Right cardiac atrium (tissue), 5 donors: ENCODE results near the gene SETD3. TPM values are rescaled to one million over a fixed set of nuclear protein-coding genes. Genes with fewer than 3 reads are reported as not detected.

Experiments
- ATAC-seq, 2 donors: fragments of 200-7000 bp; cut with Tn5 transposase; one replicate each; pipeline versions ENCODE4 v1.8.0 to v1.9.1; 2020; ENCODE audit warnings: moderate library complexity in 2 of 2, mild to moderate bottlenecking in 1 of 2
- DNase-seq, 3 donors: peaks; one replicate each; pipeline ENCODE4 v3.0.0-alpha.2; 2020
- H3K27ac ChIP-seq: one replicate; pipeline ENCODE4 v1.5.1; 2013; ENCODE audit warnings: mild to moderate bottlenecking, low read length, control low read depth, moderate library complexity
- H3K27me3 ChIP-seq: one replicate; pipeline ENCODE4 v1.6.1; 2013; ENCODE audit not compliant: control insufficient read depth, insufficient read depth
- H3K4me1 ChIP-seq: one replicate; pipeline ENCODE4 v1.6.1; 2013; ENCODE audit warnings: low read length; ENCODE audit not compliant: control insufficient read depth, insufficient read depth
- H3K4me3 ChIP-seq: one replicate; pipeline ENCODE4 v1.5.1; 2013; ENCODE audit warnings: low read length, control low read depth
- H3K9me3 ChIP-seq: one replicate; pipeline ENCODE4 v1.6.1; 2013; ENCODE audit warnings: low read length; ENCODE audit not compliant: control insufficient read depth
- WGBS: extraction: QIAGEN DNeasy Blood & Tissue Kit; methylation state at CpG from one replicate; pipeline ENCODE4 v1.1.7; 2013; 5-methylcytosine and 5-hydroxymethylcytosine counted together
- intact Hi-C, 4 donors: fragments of 100-400 bp; cut with DNase I; formaldehyde crosslinking; loops; one replicate each; pipeline versions ENCODE4 v1.11.0 to v1.14.0; 2022 to 2023
- polyA plus RNA-seq: library from polyadenylated mRNA; stranded (reverse); fragments of 200-250 nt; gene quantifications from one replicate; pipeline ENCODE4 v1.2.3, GENCODE V29; 2013
- total RNA-seq, 4 donors: library from RNA; stranded (reverse); fragmentation: NEBNext Ultra II Directional; extraction: Animal tissue kit (Norgen Biotek cat#: 25700); gene quantifications; one replicate each; pipeline ENCODE4 v1.2.1, GENCODE V29; 2021
- donor health status: healthy with polysubstance abuse.
- donor health status: DM: no; HTN: yes; CAD: no.
- donor health status: DM: no; HTN: no; CAD: no.
- donor health status: DM: no; HTN: yes; CAD: no; lungs with severe emphysema.
- donor health status: DM: yes; HTN: yes; CAD: no.

The SETD3 gene
- total and polyA plus RNA-seq, 5 donors = 65.4 to 127 (median 106) TPM

DNA sequence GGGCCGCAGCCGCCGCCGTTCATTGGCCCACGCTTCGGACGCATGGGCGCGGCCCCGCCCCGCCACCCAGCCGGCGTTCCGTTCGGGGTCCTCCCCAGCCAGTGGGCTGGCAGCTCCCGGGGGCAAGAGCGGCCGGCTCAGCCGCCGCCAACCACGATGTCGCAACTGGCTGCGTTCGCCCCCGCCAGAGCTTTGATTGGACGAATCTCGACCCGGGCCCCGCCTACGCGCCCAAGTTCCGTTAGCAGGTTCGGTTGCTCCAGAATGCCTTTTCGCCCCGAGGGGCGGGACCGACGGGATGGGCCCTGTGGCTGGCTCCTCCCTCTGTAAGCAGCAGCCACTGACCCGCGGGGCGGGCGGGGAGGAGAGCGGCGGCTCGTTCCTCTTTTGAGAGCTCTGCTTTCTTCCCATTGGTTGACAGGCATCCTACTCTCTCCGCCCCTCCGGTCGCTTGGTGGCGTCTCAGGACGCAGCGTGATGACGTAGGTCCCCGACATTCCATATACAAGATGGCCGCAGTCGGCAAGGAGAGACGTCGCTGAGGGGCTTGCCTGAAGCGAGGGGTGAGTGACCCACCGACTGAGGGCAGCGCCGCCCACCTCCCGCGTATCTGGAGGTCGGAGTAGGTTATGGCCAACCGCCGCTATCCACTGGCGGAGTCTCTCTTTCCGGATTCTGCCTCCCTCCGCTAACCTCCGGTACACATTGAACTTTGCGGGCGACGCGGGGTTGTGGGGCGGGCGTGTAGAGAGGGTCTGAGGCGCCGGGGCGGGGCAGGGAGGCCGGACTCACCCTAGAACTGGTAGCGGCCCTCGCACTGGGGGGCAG lies 472 bp upstream of the SETD3 start, which contains the start of gene CCNK:
TSS of gene CCNK (plus strand) at position 493 of the 828 bp plus-strand sequence. CDS start 11,269 bp downstream, outside the sequence.
- WGBS = under 1% methylated on average over 82 of the region's 82 CpGs
- peak within 1 kb of the TSS; percentile 91 for H3K27ac ChIP-seq
- H3K9me3 ChIP-seq = no peaks in the 10 kb centered on the region
- no peaks in the 10 kb centered on the region for H3K27me3 ChIP-seq
- H3K4me3 ChIP-seq = peak within 1 kb of the TSS; percentile 93
- peak; percentile 97 for ATAC-seq
- DNase-seq = peak; percentile 100
- intact Hi-C loops = no loop called here
- H3K4me1 ChIP-seq = peaks cover under 1% of the 10 kb centered on the region

DNA sequence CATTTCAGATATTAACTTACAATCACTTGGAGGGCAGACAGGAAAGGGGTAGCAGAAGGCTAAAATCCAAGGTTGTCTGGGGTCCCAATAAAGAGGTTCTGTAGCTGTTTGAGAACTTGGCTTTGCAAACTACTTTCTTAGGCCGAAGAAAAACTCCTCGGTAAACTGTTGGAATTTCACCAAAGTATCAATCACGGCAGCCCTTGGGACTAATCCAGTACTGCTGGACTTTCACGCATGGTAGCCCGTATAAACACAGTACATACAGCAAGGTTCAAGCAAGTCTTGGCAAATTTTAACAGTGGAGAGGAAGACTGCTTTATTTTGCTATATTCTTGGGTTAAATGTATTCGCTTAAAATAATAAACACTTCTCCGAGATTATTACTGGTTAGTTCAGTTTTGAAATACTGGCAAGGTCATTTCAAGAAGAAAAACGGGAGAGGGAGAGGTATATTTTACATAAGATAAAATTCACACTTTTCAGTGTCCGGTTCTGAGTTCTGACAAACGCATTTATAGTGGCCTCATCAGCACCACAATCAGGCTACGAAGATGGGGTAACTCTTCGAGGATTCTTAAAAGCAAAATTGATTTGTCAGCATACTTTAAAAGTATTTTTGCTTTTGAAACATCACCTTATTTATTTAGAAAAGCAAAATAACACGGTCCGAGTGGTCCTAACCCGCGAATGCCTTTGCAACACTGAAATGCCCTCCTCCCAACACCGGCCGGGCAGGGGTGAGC lies 1.3 kb downstream of the SETD3 start:
- Histone ChIP-seq H3K9me3 (no peaks in the 10 kb centered on the region), H3K4me3 (peak overlapping the region; percentile 93), H3K4me1 (peaks cover 4% of the 10 kb centered on the region), H3K27me3 (no peaks in the 10 kb centered on the region), H3K27ac (peak overlapping the region; percentile 91)
- WGBS = 9% methylated on average over 18 of the region's 18 CpGs
- intact Hi-C loops = no loop called here
- ATAC-seq (no peak), DNase-seq (no peak)

DNA sequence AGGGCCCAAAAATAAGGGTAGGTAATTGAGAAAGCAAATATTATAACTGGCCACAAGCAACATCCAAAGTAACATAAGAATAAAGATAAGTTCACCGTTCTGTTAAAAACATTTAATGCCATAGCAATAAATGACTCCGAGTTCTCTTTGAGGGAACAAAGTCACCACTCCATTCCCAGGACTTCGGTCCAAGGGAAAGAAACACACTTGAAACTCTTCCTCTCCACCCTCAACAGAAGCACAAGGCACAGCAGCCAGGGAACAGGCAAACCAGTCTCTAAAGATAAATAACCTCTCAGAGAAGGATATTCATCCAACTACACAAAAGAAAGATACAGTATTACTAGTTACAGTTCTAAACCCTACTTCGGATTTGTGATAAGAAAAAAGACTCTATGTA lies 2.5 kb downstream of the SETD3 start:
- no peak overlapping the region for H3K4me3 ChIP-seq
- ATAC-seq = no peak

DNA sequence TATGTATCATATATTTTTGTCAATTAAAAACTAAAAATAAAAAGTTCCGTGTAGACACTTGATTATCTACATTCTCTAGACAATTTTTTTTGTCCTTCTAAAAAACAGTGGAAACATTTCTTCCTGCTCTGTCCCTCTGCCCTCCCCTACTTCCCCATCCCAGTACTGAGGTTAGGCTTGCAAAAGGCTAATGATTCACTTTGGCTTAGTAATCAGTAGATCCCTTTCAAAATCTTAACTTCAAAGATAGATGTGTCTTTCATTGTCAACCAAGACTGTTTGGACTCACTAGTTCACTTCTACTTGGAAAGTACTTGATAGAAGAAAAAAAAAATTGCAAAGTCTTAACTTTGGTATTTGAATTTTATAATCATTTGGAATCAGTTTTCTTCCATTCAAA lies 3.8 kb downstream of the SETD3 start:
- H3K4me3 ChIP-seq = no peak overlapping the region
- 35% methylated on average over 1 of the region's 1 CpG for WGBS
- ATAC-seq (no peak), DNase-seq (no peak)
- no peaks in the 10 kb centered on the region for H3K27me3 ChIP-seq
- H3K4me1 ChIP-seq = peaks cover 4% of the 10 kb centered on the region
- intact Hi-C loops = no loop called here
- no peaks in the 10 kb centered on the region for H3K9me3 ChIP-seq
- no peak overlapping the region for H3K27ac ChIP-seq

More for the DNA sequence above, 2.5 kb downstream of the SETD3 start:
- 64% methylated on average over 4 of the region's 4 CpGs for WGBS
- Histone ChIP-seq H3K27ac (no peak overlapping the region), H3K4me1 (peaks cover 4% of the 10 kb centered on the region), H3K9me3 (no peaks in the 10 kb centered on the region), H3K27me3 (no peaks in the 10 kb centered on the region)
- DNase-seq = no peak
- intact Hi-C loops = no loop called here

DNA sequence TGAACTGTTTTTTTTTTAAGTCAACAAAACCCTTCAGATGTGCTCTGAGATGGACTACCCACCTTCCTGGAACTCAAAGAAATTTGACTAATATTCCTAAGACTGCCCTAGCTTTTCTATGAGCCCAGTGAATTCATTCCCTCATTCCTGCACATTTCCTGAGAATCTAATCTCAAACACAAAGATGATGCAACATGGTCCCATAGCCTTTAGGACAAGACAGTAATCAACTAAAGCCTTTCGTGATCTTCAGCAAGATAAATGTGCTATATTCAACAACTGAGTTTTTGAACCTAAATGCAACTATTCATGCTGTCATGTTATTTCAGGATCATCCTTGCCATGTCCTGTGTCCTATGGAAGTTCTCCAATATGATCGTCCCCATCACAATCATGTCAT lies 5.0 kb downstream of the SETD3 start:
- ATAC-seq (no peak), DNase-seq (no peak)
- no peak overlapping the region for H3K4me3 ChIP-seq
- 85% methylated on average over 2 of the region's 2 CpGs for WGBS
- H3K27me3 ChIP-seq = no peaks in the 10 kb centered on the region
- H3K4me1 ChIP-seq = peaks cover 4% of the 10 kb centered on the region
- no peaks in the 10 kb centered on the region for H3K9me3 ChIP-seq
- no peak overlapping the region for H3K27ac ChIP-seq
- intact Hi-C loops = no loop called here

GRCh38 chr14:99475179-99475578 lies 5.5 kb downstream of the SETD3 start:
- no peak overlapping the region for H3K4me3 ChIP-seq
- peaks cover 4% of the 10 kb centered on the region for H3K4me1 ChIP-seq
- H3K27ac ChIP-seq = no peak overlapping the region
- ATAC-seq = peak; percentile 16 to 41
- intact Hi-C loops = no loop called here
- WGBS = 42% methylated on average over 9 of the region's 9 CpGs
- H3K27me3 ChIP-seq = no peaks in the 10 kb centered on the region
- H3K9me3 ChIP-seq = no peaks in the 10 kb centered on the region
- peak in 1 of 3 donors; percentile 32 for DNase-seq

- no peak for ATAC-seq
- Histone ChIP-seq H3K9me3 (no peaks in the 10 kb centered on the region), H3K27me3 (no peaks in the 10 kb centered on the region), H3K4me3 (no peak overlapping the region), H3K4me1 (peaks cover 6% of the 10 kb centered on the region), H3K27ac (no peak overlapping the region)
- no peak for DNase-seq
- intact Hi-C loops = no loop called here
- 75% methylated on average over 3 of the region's 3 CpGs for WGBS
Measured at GRCh38 chr14:99473458-99473857, 7.2 kb downstream of the SETD3 start.

DNA sequence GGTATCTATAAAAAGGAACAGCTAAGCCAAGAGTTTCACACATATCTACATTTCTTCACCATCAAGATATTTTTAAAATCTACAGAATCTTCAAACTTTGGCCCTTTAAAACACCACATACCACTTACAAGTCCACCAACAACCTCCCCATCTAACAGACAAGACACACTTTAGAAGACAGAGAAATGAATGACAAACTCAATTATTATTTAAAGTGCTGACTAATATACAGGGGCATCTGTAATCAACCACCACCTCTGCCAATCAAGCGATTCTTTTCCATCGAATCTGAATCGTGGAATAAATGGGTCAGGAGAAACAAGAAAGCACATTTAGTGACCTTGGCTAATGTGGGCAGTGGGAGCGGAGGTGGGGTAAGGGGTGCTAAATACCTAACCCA lies 7.7 kb downstream of the SETD3 start:
- Histone ChIP-seq H3K4me3 (no peak overlapping the region), H3K27ac (no peak overlapping the region), H3K9me3 (no peaks in the 10 kb centered on the region), H3K27me3 (no peaks in the 10 kb centered on the region), H3K4me1 (peaks cover 8% of the 10 kb centered on the region)
- 81% methylated on average over 4 of the region's 4 CpGs for WGBS
- no peak for DNase-seq
- no peak for ATAC-seq
- intact Hi-C loops = no loop called here

GRCh38 chr14:99471731-99472130 lies 8.9 kb downstream of the SETD3 start:
- intact Hi-C loops = no loop called here
- Histone ChIP-seq H3K4me1 (peaks cover 15% of the 10 kb centered on the region), H3K9me3 (no peaks in the 10 kb centered on the region), H3K27me3 (no peaks in the 10 kb centered on the region), H3K4me3 (no peak overlapping the region), H3K27ac (no peak overlapping the region)
- ATAC-seq (no peak), DNase-seq (no peak)
- 90% methylated on average over 7 of the region's 7 CpGs for WGBS

- no peak for DNase-seq
- Histone ChIP-seq H3K9me3 (no peaks in the 10 kb centered on the region), H3K4me1 (peaks cover 11% of the 10 kb centered on the region), H3K27me3 (no peaks in the 10 kb centered on the region), H3K4me3 (no peak overlapping the region), H3K27ac (no peak overlapping the region)
- no peak for ATAC-seq
- intact Hi-C loops = no loop called here
- 73% methylated on average over 8 of the region's 8 CpGs for WGBS
Measured at GRCh38 chr14:99468836-99469592, 11.6 kb downstream of the SETD3 start.

DNA sequence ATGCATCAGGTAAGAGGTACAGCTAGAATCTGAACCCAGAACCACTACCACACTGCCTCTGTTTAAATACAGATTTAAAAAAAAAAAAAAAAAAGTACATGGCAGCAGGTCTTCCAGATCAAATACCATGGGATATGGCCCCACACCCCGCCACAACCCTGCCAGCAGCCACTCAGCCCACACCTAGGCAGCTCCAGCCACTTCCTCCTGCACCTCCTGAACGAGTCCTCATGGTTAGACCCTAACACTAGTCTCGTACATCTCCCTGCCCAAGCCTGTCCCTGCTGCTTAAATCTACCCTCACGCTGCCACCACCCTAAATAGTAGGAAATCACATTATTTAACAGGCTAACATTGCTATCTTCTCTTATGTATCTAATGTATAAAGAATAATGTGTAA lies 12.6 kb downstream of the SETD3 start:
- peak; percentile 29 to 35 for ATAC-seq

More for the DNA sequence above, 12.6 kb downstream of the SETD3 start:
- H3K4me1 ChIP-seq = peaks cover 11% of the 10 kb centered on the region
- DNase-seq = no peak
- no peaks in the 10 kb centered on the region for H3K27me3 ChIP-seq
- intact Hi-C loops = no loop called here
- WGBS = 65% methylated on average over 4 of the region's 4 CpGs
- H3K4me3 ChIP-seq = no peak overlapping the region
- H3K27ac ChIP-seq = no peak overlapping the region
- no peaks in the 10 kb centered on the region for H3K9me3 ChIP-seq
